Measurements from ENCODE around the gene SIDT1.

Gene SIDT1

DNA sequence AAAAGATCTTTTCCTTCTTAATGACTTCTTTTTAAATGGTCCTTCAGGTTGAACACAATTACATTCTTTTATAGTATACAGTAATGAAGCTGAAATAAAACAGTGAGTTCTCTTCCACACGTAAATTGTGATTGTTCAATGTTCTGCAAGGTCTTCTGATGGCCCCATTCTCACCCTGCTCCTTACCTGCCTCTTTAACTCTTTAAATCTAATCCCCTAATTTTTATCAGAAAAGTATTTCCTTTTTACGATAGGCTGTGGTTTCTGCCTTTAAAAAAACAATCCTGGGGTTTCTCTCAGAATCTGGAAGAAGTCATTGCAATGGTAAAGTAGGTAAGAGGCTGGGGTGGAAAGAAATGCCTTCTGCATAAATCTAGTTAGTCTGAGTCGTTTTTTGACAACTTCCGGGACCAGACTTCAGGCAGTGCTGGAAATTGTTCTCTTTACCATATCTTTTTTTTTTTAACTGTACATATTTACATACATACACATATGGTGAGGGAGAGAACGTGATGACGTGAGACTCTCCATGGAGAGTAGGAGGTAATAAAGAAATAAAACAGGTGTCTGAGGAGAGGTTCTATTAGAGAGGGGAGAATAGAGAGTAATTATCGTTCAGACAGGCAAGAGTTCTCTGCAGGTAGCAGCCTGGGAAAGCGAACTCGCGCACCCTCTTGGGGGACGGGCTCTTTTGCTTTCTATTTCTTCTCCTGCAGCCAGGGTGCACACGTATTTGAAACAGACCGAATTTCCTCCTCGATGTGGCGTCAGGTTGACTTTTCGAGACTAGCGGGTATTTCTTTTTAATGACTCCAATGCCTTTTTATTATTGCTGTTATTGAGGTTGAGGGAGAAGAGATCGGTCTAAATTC, at the start of gene SIDT1:
TSS of gene SIDT1 (plus strand) at position 730 of the 872 bp plus-strand sequence. CDS start 467 bp downstream, outside the sequence.
- peak; percentile 60 to 72 for DNase-seq

DNA sequence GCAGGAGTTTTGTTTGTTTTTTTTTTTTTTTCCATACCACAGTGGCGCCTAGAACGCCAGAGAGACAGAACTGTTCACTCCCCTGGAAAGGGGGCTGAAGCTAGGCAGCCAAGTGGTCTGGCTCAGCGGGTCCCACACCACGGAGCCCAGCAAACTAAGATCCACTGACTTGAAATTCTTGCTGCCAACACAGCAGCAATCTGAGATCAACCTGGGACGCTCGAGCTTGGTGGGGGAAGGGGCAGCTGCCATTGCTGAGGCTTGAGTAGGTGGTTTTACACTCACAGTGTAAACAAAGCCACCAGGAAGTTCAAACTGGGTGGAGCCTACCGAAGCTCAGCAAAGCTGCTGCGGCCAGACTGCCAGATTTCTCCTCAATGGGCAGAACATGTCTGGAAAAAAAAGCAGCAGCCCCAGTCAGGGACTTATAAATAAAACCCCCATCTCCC, 47.2 kb upstream of the SIDT1 start:
- no peak for DNase-seq

DNA sequence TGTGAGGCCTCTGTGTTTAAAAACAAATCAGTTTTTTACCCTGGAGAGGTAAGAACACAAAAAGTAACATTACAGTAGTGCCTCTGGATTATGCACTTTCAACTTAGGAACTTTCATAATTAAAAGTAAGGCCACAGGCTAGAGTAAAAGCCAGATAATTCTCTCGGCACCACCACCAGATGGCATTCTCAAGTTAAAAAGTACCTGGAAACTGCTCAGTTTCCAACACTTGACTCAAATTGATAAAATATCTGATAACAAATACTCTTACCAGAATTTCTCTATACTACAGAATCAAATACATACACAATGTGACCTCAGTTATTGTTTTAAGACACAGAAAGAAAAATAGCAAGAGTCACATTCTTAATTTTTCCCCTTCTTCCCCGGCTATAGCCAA, 37.3 kb upstream of the SIDT1 start:
- DNase-seq: peak; percentile 63 to 76

DNA sequence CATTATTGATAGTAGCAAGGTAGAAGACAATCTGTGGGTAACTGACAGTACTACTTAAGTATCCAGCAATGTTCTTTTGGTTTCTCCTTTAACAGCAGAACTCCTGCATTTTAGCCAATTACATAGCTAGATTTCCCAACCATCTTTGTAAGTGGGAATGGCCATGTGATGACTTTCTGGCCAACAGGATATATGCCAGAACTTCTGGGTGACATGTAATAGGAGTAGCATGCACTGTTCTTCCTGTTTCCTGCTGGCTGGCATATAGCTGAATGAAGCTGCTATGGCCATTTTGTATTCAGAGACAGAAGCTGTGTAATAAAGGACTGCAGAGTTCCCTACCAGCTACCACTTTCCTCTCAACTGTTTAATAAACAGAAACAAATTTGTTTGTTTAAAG, 35.4 kb upstream of the SIDT1 start:
- DNase-seq: peak; percentile 66 to 71

DNA sequence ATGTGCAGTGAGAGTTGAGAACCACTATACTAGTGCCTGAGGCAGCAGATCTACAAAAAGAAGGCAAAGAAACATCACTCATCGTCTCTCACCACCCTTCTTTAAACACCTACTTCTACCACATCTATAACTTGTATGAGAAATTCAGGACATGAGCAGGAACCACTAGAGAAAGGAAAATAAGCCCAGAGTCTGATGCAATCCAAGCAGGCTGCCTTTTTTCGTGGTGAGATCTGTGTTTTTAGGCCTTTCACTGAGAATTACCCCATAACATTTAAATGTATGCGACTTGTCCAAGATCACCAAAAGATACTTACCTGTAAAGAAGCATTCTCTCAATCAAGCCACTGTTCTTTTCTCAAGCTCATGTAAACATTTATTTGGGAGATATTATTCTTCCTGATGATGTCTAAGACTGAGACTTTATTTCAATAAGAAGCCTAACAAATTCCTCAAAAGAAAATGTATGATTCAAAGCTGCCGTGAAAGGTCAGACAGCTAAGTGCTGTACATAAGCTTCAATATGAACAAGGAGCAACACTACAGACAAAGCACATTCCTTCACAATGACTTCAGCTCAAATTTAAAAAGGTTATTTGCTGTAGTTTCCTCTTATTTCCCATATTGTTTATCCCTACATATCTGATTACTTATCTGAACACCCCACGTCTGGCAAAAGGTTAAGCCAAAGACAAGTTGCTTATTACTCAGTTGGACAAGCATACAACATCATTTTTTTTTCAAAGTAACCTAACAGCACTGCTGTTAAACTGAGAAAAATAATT, 33.9 kb upstream of the SIDT1 start:
- no peak for DNase-seq

DNA sequence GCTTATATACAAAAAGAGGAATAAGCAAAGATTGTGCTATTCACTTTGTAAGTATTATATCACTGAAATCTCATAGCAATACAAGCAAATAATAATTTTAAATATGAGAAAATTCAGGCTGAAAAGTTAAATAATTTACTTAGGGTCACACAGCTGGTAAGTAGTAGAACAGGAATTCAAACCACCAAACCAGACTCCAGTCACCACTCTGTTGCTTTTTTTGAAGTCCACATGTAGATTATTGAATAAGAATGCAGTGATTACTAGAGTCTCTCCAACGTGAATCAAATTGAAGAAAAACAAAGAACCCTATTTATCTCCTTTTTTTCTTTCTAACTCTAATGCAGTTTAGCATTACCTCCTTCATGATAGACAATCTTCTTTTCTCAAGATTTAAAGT, 33.3 kb upstream of the SIDT1 start:
- no peak for DNase-seq

DNA sequence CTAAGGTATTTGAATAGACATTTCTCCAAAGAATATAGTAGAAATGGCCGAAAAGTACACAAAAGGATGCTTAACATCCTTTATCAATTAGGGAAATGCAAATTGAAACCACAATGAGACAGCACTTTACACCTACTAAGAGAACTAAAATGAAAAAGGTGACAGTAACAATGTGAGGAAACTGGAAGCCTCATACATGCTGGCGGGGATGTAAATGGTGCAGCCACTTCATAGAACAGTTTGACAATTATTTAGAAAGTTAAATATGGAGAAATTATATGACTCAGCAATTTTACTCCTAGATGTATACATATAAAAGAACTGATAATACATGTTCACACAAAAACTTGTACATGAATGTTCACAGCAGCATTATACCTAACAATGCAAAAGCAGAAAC, 30.8 kb upstream of the SIDT1 start:
- no peak for DNase-seq

DNA sequence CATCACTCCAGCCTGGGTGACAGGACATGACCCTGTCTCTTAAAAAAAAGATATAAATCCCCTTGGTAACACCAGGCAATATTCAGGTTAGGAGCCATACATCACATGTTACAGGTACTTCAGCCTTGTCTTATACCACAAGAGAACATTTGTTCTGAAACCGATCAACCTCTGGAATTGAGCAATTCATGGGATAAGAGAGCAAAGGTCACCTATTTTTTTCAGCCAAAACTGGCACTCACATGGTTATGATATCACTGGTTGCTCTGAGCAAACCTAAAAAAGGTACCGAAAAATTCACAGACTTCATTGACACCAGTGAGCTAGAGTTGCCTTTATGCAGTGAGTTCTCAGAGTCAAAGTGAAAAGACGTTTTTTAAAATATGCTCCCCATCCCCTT, 26.5 kb upstream of the SIDT1 start:
- no peak for DNase-seq

DNA sequence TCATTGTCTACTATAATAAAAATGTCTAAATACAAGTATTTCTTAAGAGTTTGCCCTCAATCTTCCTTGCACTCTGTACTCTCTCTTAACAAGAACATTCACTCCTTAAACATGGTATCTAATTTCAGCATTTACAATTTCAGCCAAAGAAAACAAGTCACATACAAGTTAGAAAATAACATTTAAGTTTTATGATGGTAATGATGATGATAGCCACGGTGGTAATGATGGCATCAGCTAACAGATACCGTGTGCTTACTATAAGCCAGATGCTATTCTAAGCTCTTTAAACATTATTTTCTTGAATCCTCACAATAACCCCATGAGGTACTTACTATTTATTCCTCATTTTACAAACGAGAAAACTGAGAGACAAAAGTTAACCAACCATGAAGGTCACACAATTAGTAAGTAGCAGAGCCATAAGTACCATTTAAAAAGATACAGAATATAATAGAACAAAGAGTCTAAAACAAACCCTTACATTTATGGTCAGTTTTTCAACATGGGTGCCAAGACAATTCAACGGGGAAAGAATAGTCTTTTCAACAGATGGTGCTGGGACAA, 24.8 kb upstream of the SIDT1 start:
- no peak for DNase-seq

DNA sequence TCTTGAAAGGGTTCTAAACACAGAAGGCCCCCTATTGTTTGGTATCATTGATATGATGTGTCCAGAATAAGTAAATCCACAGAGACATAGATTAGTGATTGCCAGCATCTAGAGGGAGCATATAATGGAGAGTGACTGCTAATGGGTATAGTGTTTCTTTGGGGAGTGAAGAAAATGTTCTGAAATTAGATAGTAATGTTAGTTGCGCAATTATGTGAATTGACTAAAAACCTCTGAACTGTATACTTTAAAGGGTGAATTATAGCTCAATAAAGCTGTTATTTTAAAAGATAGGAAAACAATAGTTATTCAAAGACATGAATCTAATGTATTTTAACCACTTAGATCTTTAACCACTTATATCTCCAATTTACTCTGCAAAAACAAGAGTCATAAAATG, 23.4 kb upstream of the SIDT1 start:
- DNase-seq: no peak

DNA sequence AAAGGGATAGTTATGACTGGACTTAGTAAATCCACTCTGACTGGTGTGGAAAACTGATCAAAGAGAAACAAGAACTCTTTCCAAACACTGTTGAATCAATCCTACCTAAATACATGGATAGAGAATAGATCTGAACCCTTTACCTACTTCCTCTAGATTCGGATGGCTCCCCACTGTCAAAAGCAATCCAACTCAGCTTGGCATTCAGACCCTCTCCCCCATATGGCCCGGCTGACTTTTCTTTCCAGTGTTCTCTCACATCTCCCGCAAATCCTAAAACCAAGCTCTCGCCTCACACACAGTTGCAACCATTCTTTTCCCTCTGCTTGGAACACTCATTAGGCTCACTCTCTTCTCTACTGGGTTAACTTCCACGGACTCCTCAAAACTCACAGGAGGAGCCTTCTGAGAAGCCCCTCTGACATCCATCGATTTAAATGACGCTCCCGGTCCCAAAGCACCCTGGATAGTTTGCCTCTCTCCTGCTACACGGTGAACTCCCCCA, 18.0 kb upstream of the SIDT1 start:
- peak; percentile 58 to 73 for DNase-seq

DNA sequence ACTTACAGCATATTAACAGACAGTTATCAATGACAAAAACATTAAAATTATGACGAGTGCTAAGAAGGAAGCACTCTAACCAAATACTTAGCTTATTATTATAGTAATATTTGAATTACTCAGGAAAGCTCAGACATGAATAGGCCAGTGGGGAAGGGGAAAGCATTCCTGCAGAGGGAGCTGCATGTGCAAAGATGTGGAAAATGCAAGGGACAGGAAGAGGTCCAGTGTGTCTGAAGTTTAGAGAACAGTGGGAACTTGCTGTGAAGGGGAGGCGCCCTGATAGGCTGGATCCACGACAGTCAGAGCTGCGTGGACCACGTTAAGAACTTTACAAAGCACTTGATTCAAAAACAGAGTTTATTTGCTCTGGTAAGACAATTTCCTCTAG, 16.2 kb upstream of the SIDT1 start:
- peak; percentile 81 to 83 for DNase-seq

DNA sequence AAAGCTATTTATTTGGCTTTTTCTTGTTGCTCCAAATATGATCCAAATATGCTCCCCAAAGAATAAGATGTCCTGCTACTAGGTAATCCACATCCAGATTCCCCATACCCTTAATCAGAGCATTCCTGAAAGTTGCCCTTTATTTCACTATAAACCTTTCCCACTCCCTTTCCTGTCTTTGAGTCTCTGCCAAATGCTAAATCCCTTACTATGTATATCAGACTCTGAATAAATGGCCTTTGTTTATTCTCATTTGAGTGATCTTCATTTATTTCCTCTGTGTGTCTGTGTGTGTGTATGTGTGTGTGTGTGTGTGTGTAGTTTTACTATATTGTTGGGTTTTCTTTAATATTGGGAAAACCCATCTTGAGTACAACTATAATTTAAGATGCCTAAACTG, 10.4 kb upstream of the SIDT1 start:
- DNase-seq: no peak

DNA sequence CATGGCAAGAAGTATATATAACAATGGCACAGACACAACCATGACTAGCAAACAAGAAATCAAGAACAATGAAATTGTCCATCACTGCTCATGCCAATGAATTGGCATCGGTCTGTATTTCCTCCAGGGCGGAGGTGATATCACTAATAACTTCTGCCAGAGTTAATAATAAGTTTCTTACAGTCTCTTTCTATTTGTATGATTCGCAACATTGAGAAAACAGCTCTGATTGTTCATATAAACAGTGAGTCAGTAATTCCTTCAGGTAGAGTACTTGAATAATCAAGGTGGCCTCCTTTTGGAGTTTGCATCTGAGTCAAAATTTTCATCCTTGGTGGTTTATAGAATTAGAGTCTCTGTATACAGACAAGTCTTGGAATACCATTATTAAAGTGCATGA, 9.1 kb upstream of the SIDT1 start:
- no peak for DNase-seq

DNA sequence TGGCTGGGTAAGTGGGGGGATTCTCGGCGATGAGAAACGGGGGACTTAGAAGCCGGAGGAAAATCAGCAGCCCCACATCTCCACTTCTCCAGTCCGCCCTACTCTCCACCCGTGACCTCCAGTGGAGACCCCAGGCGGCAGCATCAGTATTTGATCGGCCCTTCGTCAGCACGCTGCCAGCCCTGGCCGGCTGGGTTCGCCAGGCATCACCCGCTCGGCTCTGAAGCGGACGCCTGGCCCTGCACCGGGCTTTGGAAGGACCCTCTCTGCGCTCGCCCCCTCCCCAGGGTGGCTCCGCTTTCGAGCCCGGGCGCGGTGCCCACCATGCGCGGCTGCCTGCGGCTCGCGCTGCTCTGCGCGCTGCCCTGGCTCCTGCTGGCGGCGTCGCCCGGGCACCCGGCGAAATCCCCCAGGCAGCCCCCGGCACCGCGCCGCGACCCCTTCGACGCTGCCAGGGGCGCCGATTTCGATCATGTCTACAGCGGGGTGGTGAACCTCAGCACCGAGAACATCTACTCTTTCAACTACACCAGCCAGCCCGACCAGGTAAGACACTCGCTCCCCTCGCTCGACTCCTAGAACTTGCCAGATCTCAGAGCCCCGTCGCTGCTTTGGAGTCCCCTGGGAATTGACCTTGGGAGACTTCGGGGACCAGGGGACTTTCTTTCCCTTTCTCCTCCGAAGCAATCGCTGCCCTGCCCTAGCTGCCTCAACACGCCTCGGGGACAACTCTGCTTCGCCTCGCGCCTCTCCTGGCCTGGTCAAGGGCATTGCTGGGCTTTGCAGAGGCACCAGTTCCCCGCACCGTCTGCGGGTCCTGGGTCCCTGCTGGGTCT, 561 bp downstream of the SIDT1 start:
- DNase-seq: peak in 1 of 2 experiments; percentile 19

DNA sequence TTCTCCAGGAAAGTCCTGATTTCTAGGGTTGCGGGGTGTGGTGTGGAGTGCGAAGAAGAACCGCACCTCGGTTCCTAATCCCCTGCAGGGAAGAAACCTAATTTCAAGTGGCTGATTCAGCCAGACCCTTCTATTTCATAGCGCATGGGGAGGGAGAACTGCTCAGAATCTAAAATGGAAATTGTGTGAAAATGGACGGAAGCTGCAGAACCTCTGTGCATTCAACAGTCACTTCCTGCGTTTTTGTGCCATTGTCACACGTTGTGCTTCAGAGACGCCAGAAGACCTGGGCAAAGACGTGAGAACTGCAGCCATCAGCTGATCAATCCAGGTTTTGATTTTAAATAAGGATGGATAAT, 1.2 kb downstream of the SIDT1 start:
- DNase-seq: peak; percentile 18 to 44

DNA sequence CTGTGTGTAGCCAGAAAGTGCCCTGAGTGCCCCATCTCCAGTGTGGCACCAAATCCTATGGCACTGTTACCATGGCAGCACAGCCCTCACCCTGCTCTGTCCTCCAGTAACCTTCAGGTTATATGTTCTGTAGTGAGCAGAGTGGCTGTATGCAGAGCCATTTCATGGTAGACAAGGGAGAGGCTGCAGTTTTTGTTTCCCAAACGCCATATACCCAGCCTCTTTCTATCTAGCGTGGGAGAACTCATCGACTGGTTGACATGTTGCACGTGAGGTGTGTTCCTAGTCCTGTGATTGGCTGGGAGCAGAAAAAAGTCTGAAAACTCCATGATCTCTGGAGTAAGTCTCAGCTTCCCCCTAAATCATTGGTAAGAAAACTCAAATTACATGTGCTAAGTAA, 2.0 kb downstream of the SIDT1 start:
- DNase-seq: no peak

DNA sequence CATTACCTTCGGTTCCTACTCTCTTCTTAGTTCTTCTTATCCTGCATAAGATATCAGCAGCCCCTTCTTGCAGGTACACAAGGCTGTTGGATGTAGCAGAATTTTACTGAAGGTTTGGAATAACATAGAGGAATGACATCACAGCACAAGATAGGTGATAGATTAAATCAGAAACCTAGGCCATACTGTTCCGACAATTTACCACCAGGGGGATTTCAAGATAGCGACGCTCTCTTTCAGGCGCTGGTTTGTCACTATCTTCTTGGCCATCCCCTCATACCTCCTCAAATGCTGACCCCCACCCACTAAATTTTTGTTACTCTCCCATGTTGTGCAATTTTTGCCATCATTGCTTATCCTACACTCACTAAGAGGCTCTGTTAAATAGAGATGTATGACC, 3.5 kb downstream of the SIDT1 start:
- DNase-seq: peak; percentile 26 to 45

DNA sequence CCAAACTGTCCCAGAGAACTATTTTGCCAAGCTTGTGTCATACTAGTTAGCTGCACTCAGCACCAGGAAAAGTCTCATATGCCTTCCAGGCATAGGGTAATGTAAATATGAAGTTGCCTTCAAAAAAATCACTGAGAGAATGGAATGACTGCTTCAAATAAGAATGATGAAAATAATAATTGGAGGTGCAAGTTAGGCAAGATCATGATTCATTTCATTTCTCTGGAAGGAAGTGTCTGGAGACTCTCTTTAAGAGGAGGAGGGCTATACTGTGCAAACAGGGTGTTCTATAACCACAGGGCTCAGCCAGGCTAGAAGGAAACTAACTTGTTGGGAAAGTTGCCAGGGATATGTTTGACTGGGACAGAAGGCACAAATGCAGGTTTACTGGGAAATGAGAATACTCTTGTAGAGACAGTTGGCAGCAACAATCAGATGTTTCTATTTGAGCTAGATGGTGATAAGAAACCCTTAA, 4.3 kb downstream of the SIDT1 start:
- peak; percentile 89 to 91 for DNase-seq

DNA sequence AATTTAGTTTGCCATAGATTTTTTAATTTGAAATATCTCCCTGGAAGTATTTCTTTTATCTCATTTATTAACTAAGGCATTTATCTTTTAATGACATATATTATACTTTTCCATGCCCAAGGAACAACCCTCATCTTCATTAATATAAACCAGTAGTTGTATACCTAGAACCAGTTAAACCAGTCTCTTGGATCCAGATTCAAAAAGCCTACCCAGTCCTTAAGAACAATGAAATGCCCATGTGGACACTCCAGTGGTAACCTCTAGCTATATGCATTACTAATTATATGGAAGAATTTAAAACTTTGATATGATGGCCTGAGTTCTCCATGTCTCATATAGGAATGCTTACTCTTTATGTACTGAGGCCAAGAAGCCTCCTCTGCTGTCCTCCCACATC, 4.8 kb downstream of the SIDT1 start:
- no peak for DNase-seq

DNA sequence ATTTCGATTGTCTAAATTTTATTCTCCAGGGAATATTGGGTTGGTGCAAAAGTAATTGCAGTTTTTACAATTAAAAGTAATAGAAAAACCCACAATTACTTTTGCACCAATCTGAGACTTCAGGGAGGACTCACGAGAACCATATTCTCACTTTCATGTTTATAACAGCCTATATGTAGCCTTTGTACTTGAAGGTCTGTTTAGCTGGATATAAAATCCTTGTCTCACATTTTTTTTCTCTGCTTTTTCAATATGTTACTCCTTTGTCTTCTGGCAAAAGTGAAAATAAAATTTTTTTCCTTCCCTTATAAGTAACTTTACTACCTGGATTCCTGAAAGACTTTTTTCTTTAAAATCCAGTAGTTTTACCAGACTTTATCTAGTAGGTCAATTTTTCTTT, 9.2 kb downstream of the SIDT1 start:
- no peak for DNase-seq

DNA sequence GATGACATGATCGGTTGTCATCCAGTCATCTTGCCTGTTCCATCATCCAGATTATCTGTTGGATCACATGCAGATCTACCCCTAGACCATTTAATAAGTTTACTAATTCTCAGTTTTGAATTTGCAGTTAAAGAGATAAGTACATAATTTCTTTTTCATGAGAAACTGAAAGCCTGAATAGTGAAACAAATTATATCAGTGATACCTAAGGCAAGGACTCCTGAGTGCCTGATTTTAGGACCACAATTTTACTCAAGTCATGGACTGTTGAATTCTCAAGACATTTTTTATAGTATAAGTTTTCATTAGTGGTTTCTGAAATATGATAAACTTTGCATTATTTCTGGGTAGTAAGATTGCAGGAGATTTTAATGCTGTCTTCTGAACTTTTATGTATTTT, 13.2 kb downstream of the SIDT1 start:
- no peak for DNase-seq
